Measurements from ENCODE around the gene FAT3. TPM values are rescaled to one million over a fixed set of nuclear protein-coding genes. Genes with fewer than 3 reads are reported as not detected.

The FAT3 gene
- polyA plus RNA-seq, 3 donors, result not detected

DNA sequence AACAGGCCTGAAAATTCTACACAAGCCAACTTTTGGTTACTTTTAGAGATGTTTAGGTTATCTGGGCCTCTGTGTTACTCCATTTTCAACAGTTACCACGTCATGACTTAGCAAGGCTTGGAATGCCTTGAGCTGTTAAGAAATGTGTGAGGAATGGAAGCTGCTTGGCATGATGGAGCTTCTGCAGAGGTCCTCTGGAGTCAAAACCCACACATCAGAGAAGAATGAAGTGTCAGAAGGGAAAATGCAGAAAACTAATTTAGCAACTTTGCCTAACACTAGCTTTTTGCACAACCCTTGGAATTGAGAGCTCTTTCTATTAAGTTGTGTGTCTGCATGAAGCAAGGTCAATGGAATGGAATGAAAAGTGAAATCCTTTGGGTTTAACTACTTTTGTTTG lies 27.4 kb downstream of the FAT3 start:
- H3K4me3 ChIP-seq (replicated peaks in 1 of 3; ENCODE audit: low read depth in 2 of 3, low read length in 3 of 3), result no peak overlapping the region
- H4K20me1 ChIP-seq (ENCODE audit: insufficient read depth, low read length), result no peaks in the 10 kb centered on the region
- no peaks in the 10 kb centered on the region for H3K27me3 ChIP-seq (ENCODE audit: control insufficient read depth in 2 of 2, insufficient read depth in 2 of 2, low read length in 2 of 2)
- no peak overlapping the region for H3K9ac ChIP-seq (ENCODE audit: insufficient read depth, low read length, poor library complexity, severe bottlenecking)
- no peaks in the 10 kb centered on the region for H3K4me1 ChIP-seq (ENCODE audit: control insufficient read depth in 1 of 2, insufficient read depth in 2 of 2, low read length in 2 of 2)
- no peak for TF ChIP-seq CTCF (IDR thresholded peaks at IDR 0.05)
- H3K9me3 ChIP-seq (replicated peaks in 1 of 2; ENCODE audit: control insufficient read depth in 1 of 2, insufficient read depth in 1 of 2, low read length in 2 of 2), result no peaks in the 10 kb centered on the region
- H3K79me2 ChIP-seq (ENCODE audit: insufficient read depth, low read length), result no peaks in the 10 kb centered on the region
- H3K27ac ChIP-seq (ENCODE audit: low read depth in 1 of 2, low read length in 2 of 2), result no peak overlapping the region
- DNase-seq, result no peak
- Mint-ChIP-seq H3K9me3 (peaks cover 0 to 3% (median 0%) of the 10 kb centered on the region in 7 donors), H3K27ac (no peak overlapping the region), H3K4me3 (no peak overlapping the region), H3K4me1 (no peaks in the 10 kb centered on the region), H3K27me3 (ENCODE audit: low read depth in 3 of 3) (peaks cover 0 to 2% (median 0%) of the 10 kb centered on the region in 3 donors), H3K36me3 (no peaks in the 10 kb centered on the region)
- H3K36me3 ChIP-seq (replicated peaks in 1 of 2; ENCODE audit: control insufficient read depth in 1 of 2, insufficient read depth in 2 of 2, low read length in 2 of 2), result no peaks in the 10 kb centered on the region
- no CpG with 5 or more reads among the region's 1 CpG for WGBS (ENCODE audit: insufficient coverage)
- H2AFZ ChIP-seq (ENCODE audit: insufficient read depth, low read depth, low read length, poor library complexity, severe bottlenecking), result no peak overlapping the region
- intact Hi-C loops (cut with micrococcal nuclease), result no loop called here
- H3K4me2 ChIP-seq (replicated peaks; ENCODE audit: extremely low read depth, low read length, poor library complexity, severe bottlenecking), result no peak overlapping the region

DNA sequence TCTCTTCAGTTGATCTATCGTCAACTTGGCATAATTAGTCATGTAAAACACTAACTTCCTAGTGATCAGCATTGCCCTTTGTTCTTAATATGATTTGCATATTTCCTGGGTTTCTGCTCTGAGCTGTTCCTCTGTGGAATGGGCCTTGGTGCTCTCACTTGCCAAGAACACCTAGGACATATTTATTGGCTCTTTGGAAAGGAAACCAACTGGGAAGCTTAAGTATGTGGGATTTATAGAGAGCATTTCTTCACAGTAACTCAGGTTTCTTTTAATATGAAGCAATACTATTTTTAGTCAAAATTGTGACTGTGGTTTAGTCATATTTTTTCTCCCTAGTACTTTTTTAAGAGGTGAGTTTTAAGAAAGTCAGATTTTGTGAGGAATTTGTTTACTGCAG lies 28.8 kb downstream of the FAT3 start:
- TF ChIP-seq CTCF (IDR thresholded peaks at IDR 0.05), result no peak
- WGBS (ENCODE audit: insufficient coverage), result no CpG with 5 or more reads among the region's 1 CpG
- no peak overlapping the region for H3K4me3 Mint-ChIP-seq
- H3K27me3 Mint-ChIP-seq (ENCODE audit: low read depth in 3 of 3), result peaks cover 0 to 2% (median 0%) of the 10 kb centered on the region in 3 donors
- H3K27ac Mint-ChIP-seq, result no peak overlapping the region
- intact Hi-C loops (cut with micrococcal nuclease), result no loop called here
- no peaks in the 10 kb centered on the region for H3K27me3 ChIP-seq (ENCODE audit: control insufficient read depth in 2 of 2, insufficient read depth in 2 of 2, low read length in 2 of 2)
- H3K36me3 Mint-ChIP-seq, result no peaks in the 10 kb centered on the region
- H3K79me2 ChIP-seq (ENCODE audit: insufficient read depth, low read length), result no peaks in the 10 kb centered on the region
- peaks cover 0 to 3% (median 1%) of the 10 kb centered on the region in 7 donors for H3K9me3 Mint-ChIP-seq
- no peak overlapping the region for H2AFZ ChIP-seq (ENCODE audit: insufficient read depth, low read depth, low read length, poor library complexity, severe bottlenecking)
- no peak overlapping the region for H3K4me2 ChIP-seq (replicated peaks; ENCODE audit: extremely low read depth, low read length, poor library complexity, severe bottlenecking)
- no peaks in the 10 kb centered on the region for H3K4me1 ChIP-seq (ENCODE audit: control insufficient read depth in 1 of 2, insufficient read depth in 2 of 2, low read length in 2 of 2)
- no peaks in the 10 kb centered on the region for H3K4me1 Mint-ChIP-seq
- H4K20me1 ChIP-seq (ENCODE audit: insufficient read depth, low read length), result no peaks in the 10 kb centered on the region
- no peak overlapping the region for H3K9ac ChIP-seq (ENCODE audit: insufficient read depth, low read length, poor library complexity, severe bottlenecking)
- H3K4me3 ChIP-seq (replicated peaks in 1 of 3; ENCODE audit: low read depth in 2 of 3, low read length in 3 of 3), result no peak overlapping the region
- H3K27ac ChIP-seq (ENCODE audit: low read depth in 1 of 2, low read length in 2 of 2), result no peak overlapping the region
- H3K9me3 ChIP-seq (replicated peaks in 1 of 2; ENCODE audit: control insufficient read depth in 1 of 2, insufficient read depth in 1 of 2, low read length in 2 of 2), result no peaks in the 10 kb centered on the region
- H3K36me3 ChIP-seq (replicated peaks in 1 of 2; ENCODE audit: control insufficient read depth in 1 of 2, insufficient read depth in 2 of 2, low read length in 2 of 2), result no peaks in the 10 kb centered on the region
- DNase-seq, result no peak

All from CD14-positive monocyte (primary cell).